Prostate gland (tissue), 2 donors: ENCODE measurements around the gene NODAL. TPM values are rescaled to one million over a fixed set of nuclear protein-coding genes. Genes with fewer than 3 reads are reported as not detected.

Source experiments
- DNase-seq: peaks from one replicate; pipeline ENCODE4 v3.0.0-alpha.2; 2019; ENCODE audit warnings: low spot score
- H3K27ac ChIP-seq, 2 donors: fragments of 200-600 bp; sonication (generic); 2 replicates each; pipeline ENCODE4 v1.5.1; 2017 to 2019
- H3K27me3 ChIP-seq: fragments of 200-600 bp; sonication (generic); replicated peaks from 2 replicates; pipeline ENCODE4 v1.5.1; 2019; ENCODE audit not compliant: insufficient read depth
- H3K36me3 ChIP-seq, 2 donors: fragments of 200-600 bp; sonication (generic); 1 replicate in 1 of 2; 2 replicates in 1 of 2; pipeline versions ENCODE4 v1.5.1 to v1.8.1; 2017 to 2019
- H3K4me1 ChIP-seq: fragments of 200-600 bp; sonication (generic); replicated peaks from 2 replicates; pipeline ENCODE4 v1.5.1; 2019
- H3K4me3 ChIP-seq, 2 donors: fragments of 200-600 bp; sonication (generic); 2 replicates each; pipeline ENCODE4 v1.5.1; 2017 to 2019
- H3K9me3 ChIP-seq: fragments of 200-600 bp; sonication (generic); 2 replicates; pipeline ENCODE4 v1.5.1; 2017
- POLR2A ChIP-seq: fragments of 450-650 bp; IDR thresholded peaks from one replicate; pipeline ENCODE4 v1.6.1; 2016; ENCODE audit warnings: antibody characterized with exemption, mild to moderate bottlenecking
- POLR2AphosphoS5 ChIP-seq: sonication (generic); formaldehyde crosslinking; IDR thresholded peaks from one replicate; pipeline ENCODE4 v1.6.1; 2017; ENCODE audit warnings: antibody characterized with exemption
- WGBS: methylation state at CpG from one replicate; pipeline ENCODE4 v1.1.5; 2018; 5-methylcytosine and 5-hydroxymethylcytosine counted together
- intact Hi-C: fragments of 100-400 bp; cut with DNase I; formaldehyde crosslinking; loops from one replicate; pipeline ENCODE4 v1.14.2; 2022
- total RNA-seq, 2 donors: library from RNA; depleted of rRNA; stranded (reverse); fragments of >200 nt; gene quantifications; one replicate each; pipeline ENCODE4 v1.1.0, GENCODE V29; 2016
- TF ChIP-seq, protein P1 (sequence below), 4 experiments: fragments of 200-600 bp in 2 of 4; fragments of 450-650 bp in 2 of 4; sonication (generic) in 2 of 4; IDR thresholded peaks; 1 replicate in 3 of 4; 2 replicates in 1 of 4; pipeline ENCODE4 v1.5.1; 2016 to 2019; ENCODE audit warnings: antibody characterized with exemption in 4 of 4, mild to moderate bottlenecking in 2 of 4, moderate library complexity in 2 of 4

Gene NODAL
- total RNA-seq, 2 donors from 2014 or later, result not detected

DNA sequence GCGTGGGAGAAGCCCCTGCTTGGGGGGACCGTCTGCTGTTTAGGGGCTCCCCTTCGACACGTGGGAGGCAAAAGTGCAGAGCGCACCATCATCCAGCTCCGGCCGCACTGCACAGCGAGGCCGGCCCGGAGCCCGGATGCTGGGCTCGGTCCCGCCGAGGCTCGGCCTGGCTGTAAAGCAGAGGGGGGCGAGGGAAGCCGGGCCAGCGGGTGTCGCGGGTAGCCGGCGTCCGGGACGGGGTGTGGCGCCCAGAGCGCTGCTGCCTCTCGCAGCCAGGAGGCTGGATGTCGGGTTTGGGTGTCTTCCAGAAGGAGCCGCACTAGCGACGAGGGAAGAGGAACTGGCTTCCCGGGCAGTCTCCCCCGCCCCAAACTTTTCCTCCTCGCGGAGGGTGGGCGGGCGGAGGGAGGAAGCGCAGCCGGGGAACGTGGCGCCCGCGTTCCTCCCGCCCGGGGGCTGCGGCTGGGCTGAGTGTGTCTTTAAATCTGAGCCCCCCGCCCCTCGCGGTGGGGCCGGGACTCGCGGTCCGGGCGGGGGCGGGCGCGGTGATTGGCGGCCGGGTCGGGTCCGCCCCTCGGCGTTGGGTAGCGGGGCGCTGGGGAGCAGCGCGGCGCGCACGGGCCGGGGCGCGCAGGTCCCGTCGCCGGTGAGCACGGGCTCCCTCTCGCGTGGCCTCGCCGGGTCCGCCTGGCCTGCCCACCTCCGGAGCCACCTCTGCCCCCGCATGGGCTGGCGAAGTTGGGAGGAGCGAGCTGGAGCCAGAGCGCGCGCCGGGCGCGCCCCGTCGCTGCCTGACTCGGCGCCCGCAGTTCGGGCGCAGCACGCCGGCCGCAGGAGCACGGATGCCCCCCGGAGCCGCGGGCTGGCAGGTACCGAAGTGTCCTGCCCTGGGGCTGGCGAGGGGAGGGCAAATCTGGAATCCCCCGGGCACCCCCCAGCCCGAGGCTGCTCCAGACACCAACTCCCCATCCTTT, 37.0 kb upstream of the NODAL start, which contains the start of gene PALD1:
PALD1 (plus strand) TSS at position 577 of the 974 bp plus-strand sequence. CDS start 47,185 bp downstream, outside the sequence.
- intact Hi-C loops, result no loop called here
- Histone ChIP-seq H3K36me3 (no peaks in the 10 kb centered on the region), H3K27ac (peak within 1 kb of the TSS; percentile 57 to 59), H3K4me3 (peak within 1 kb of the TSS; percentile 49 to 54), H3K9me3 (no peaks in the 10 kb centered on the region), H3K4me1 (no peaks in the 10 kb centered on the region), H3K27me3 (no peaks in the 10 kb centered on the region)
- peak; percentile 29 for TF ChIP-seq POLR2AphosphoS5
- TF ChIP-seq, protein P1, sequence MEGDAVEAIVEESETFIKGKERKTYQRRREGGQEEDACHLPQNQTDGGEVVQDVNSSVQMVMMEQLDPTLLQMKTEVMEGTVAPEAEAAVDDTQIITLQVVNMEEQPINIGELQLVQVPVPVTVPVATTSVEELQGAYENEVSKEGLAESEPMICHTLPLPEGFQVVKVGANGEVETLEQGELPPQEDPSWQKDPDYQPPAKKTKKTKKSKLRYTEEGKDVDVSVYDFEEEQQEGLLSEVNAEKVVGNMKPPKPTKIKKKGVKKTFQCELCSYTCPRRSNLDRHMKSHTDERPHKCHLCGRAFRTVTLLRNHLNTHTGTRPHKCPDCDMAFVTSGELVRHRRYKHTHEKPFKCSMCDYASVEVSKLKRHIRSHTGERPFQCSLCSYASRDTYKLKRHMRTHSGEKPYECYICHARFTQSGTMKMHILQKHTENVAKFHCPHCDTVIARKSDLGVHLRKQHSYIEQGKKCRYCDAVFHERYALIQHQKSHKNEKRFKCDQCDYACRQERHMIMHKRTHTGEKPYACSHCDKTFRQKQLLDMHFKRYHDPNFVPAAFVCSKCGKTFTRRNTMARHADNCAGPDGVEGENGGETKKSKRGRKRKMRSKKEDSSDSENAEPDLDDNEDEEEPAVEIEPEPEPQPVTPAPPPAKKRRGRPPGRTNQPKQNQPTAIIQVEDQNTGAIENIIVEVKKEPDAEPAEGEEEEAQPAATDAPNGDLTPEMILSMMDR (IDR thresholded peaks at IDR 0.05), result peak in 2 of 4 experiments; percentile 44 to 45
- no peak for TF ChIP-seq POLR2A
- 1% methylated on average over 94 of the region's 110 CpGs for WGBS
- peak; percentile 54 for DNase-seq

DNA sequence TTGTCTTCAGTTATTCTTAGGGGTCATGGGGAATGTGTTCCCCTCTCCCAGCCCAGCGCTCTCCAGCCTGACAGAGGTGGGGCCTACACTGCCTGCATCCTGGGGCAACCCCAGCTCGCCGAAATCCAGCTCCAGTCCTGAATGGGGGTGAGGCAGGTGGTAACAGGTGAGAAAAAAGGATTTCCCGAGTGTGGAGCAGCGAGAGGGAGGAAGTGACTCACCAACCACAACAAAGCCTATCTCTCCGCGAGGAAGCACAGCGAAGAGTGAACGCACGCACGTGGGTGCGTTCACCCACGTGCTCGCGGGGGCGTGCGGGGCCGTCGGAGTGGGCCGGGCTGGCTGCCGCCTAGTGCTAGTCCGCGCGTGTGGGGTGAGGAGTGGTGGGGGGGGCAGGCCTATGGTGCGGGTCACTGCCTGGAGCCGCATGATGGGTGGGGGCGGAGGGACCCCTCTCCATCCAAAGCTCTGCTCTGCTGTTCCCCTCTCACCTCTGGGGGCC, 36.2 kb upstream of the NODAL start:
- TF ChIP-seq POLR2A (no peak), POLR2AphosphoS5 (no peak)
- TF ChIP-seq, protein P1 (IDR thresholded peaks at IDR 0.05), result no peak
- WGBS, result 7% methylated on average over 27 of the region's 27 CpGs
- peak overlapping the region in 1 of 2 donors; percentile 57 for H3K27ac ChIP-seq
- no peaks in the 10 kb centered on the region for H3K9me3 ChIP-seq
- intact Hi-C loops, result no loop called here
- no peaks in the 10 kb centered on the region for H3K4me1 ChIP-seq
- no peak for DNase-seq
- no peaks in the 10 kb centered on the region for H3K27me3 ChIP-seq
- peak overlapping the region; percentile 49 to 54 for H3K4me3 ChIP-seq
- H3K36me3 ChIP-seq, result no peaks in the 10 kb centered on the region

DNA sequence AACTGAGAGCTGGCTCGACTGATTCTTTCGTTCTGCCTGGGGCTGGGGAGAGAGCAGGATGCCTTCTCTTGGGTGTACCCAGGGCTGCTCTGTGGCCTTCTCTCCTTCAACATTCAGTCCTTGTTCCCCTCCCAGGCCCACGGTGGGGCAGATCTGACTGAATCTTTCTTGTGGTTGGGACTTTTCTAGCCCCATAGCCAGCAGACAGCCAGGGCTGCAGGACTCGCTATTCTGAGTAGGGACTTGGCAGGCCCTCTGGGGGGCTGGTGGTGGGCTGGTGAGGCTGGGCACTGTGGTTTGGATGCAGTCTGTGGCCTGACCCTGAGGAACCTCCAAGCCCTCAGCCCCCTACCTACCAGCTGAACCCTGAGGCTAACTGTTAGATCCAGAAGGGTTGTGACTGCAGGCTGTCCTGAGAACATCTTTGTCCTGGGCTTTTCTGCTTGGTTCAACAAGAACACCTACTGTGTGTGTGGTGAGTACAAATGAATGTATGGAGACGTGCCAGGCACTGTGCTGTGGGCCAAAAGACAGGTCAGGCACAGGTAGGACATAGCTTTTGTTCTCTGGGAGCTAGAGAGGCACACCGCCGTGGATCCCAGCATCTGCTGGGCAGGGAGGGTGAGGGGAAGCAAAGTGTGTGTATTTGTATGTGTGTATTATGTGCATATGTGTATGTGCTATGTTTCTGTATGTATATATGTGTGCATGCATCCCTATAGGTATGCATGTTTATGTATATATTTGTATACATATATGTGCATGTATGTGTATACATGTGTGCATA, 35.0 kb upstream of the NODAL start:
- no peaks in the 10 kb centered on the region for H3K36me3 ChIP-seq
- H3K4me3 ChIP-seq, result no peak overlapping the region
- no peaks in the 10 kb centered on the region for H3K9me3 ChIP-seq
- intact Hi-C loops, result no loop called here
- no peaks in the 10 kb centered on the region for H3K27me3 ChIP-seq
- no peaks in the 10 kb centered on the region for H3K4me1 ChIP-seq
- DNase-seq, result no peak
- 72% methylated on average over 7 of the region's 7 CpGs for whole genome bisulfite sequencing
- TF ChIP-seq, protein P1 (IDR thresholded peaks at IDR 0.05), result no peak
- TF ChIP-seq POLR2AphosphoS5, result no peak
- no peak for TF ChIP-seq POLR2A
- H3K27ac ChIP-seq, result no peak overlapping the region

DNA sequence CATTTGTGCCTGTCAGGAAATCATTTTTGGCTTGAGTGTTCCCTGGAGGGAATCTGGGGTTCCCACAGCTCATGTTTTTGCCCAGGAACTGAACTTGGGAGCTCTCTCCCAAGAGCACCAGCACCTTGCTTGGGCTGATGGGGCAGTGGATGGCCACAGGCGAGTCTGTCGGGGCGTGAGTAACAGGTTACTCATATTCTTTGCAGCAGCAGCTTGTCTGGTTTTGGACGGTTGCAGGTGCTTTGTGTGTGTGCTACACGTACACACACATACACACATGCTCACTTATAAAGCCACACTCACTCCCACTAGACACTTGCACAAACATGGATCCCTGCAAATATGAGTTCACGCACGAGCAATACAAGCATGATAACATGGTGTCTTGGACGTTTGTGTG, 34.2 kb upstream of the NODAL start:
- TF ChIP-seq POLR2AphosphoS5, result no peak
- TF ChIP-seq POLR2A, result no peak
- TF ChIP-seq, protein P1 (IDR thresholded peaks at IDR 0.05), result no peak
- intact Hi-C loops, result no loop called here
- H3K36me3 ChIP-seq, result no peaks in the 10 kb centered on the region
- H3K27me3 ChIP-seq, result no peaks in the 10 kb centered on the region
- no peak for DNase-seq
- H3K9me3 ChIP-seq, result no peaks in the 10 kb centered on the region
- 86% methylated on average over 8 of the region's 8 CpGs for WGBS
- no peaks in the 10 kb centered on the region for H3K4me1 ChIP-seq
- no peak overlapping the region for H3K4me3 ChIP-seq
- H3K27ac ChIP-seq, result no peak overlapping the region
